H1 (cell line): ENCODE results near the gene THRB. TPM values are rescaled to one million over a fixed set of nuclear protein-coding genes. Genes with fewer than 3 reads are reported as not detected.
A peak's percentile ranks its signal among the peaks of the same experiment; 100 is the strongest.

ENCODE experiments used
- CTCF ChIA-PET: fragments of 300-600 bp; sonication (Branson Sonifier 250); formaldehyde crosslinking; loops from one replicate; lab custom pipeline; 2021; ENCODE audit not compliant: partially characterized antibody; lab: Charles Lee
- POLR2A ChIA-PET: fragments of 300-600 bp; sonication (Branson Sonifier 250); formaldehyde crosslinking; loops from one replicate; lab custom pipeline; 2021; ENCODE audit warnings: inconsistent platforms; ENCODE audit not compliant: partially characterized antibody; lab: Charles Lee
- DNase-seq, 2 experiments: peaks; one replicate each; pipeline versions ENCODE4 v3.0.0 to v3.0.0-alpha.2; 2010 to 2022; ENCODE audit warnings: low spot score in 2 of 2, low read depth in 1 of 2, mixed read lengths in 1 of 2
- FAIRE-seq: peaks from 2 replicates; lab custom pipeline; 2011; peaks lifted over from hg19 to GRCh38; lab: Jason Lieb, UNC
- H2AFZ ChIP-seq: 2 replicates; pipeline ENCODE4 v1.8.1; 2012; ENCODE audit warnings: low read length, inconsistent platforms
- H2AK5ac ChIP-seq: 2 replicates; pipeline ENCODE4 v1.6.1; 2013; ENCODE audit warnings: low read depth, low read length
- H2BK120ac ChIP-seq: replicated peaks from 2 replicates; pipeline ENCODE3; 2013; ENCODE audit warnings: low read depth, low read length, inconsistent platforms
- H2BK12ac ChIP-seq: 2 replicates; pipeline ENCODE4 v1.6.1; 2013; ENCODE audit warnings: low read depth, low read length
- H2BK15ac ChIP-seq: 2 replicates; pipeline ENCODE4 v1.6.1; 2013; ENCODE audit warnings: low read length
- H2BK20ac ChIP-seq: 2 replicates; pipeline ENCODE4 v1.6.1; 2013; ENCODE audit warnings: low read length
- H2BK5ac ChIP-seq: 2 replicates; pipeline ENCODE4 v1.6.1; 2013; ENCODE audit warnings: low read depth, low read length
- H3K14ac ChIP-seq: 2 replicates; pipeline ENCODE4 v1.6.1; 2013; ENCODE audit warnings: inconsistent platforms; ENCODE audit not compliant: insufficient read length
- H3K18ac ChIP-seq: 2 replicates; pipeline ENCODE4 v1.6.1; 2013; ENCODE audit warnings: low read length; ENCODE audit errors: extremely low read depth
- H3K23ac ChIP-seq: 2 replicates; pipeline ENCODE4 v1.6.1; 2013; ENCODE audit warnings: inconsistent platforms; ENCODE audit not compliant: insufficient read length
- H3K23me2 ChIP-seq: 2 replicates; pipeline ENCODE4 v1.6.1; 2013; ENCODE audit warnings: low read depth, low read length
- H3K27ac ChIP-seq: 2 replicates; pipeline ENCODE4 v1.6.1; 2011; ENCODE audit warnings: low read depth, low read length, inconsistent platforms
- H3K27me3 ChIP-seq, 4 experiments: replicated peaks in 1 of 4; 1 replicate in 1 of 4; 2 replicates in 3 of 4; pipeline versions ENCODE4 v1.6.1 to v1.8.1; 2011 to 2013; ENCODE audit warnings: low read length in 3 of 4, mild to moderate bottlenecking in 3 of 4, inconsistent platforms in 2 of 4, mixed read lengths in 2 of 4, moderate library complexity in 1 of 4; ENCODE audit not compliant: control insufficient read depth in 3 of 4, insufficient read depth in 3 of 4; ENCODE audit errors: extremely low read depth in 1 of 4
- H3K36me3 ChIP-seq, 4 experiments: 2 replicates each; pipeline versions ENCODE4 v1.6.1 to v1.8.1; 2011 to 2013; ENCODE audit warnings: mild to moderate bottlenecking in 4 of 4, low read length in 3 of 4, moderate library complexity in 2 of 4, control low read depth in 1 of 4, inconsistent platforms in 1 of 4; ENCODE audit not compliant: insufficient read depth in 4 of 4, control insufficient read depth in 2 of 4
- H3K4ac ChIP-seq: replicated peaks from 2 replicates; pipeline ENCODE3; 2013; ENCODE audit warnings: low read length, low read depth, mixed read lengths, inconsistent platforms; ENCODE audit not compliant: insufficient read length
- H3K4me1 ChIP-seq, 4 experiments: replicated peaks in 1 of 4; 1 replicate in 1 of 4; 2 replicates in 3 of 4; pipeline versions ENCODE4 v1.6.1 to v1.8.1; 2011 to 2013; ENCODE audit warnings: low read length in 3 of 4, inconsistent platforms in 2 of 4, mixed read lengths in 1 of 4; ENCODE audit not compliant: insufficient read depth in 4 of 4, control insufficient read depth in 3 of 4
- H3K4me2 ChIP-seq, 2 experiments: 2 replicates each; pipeline versions ENCODE4 v1.6.1 to v1.8.1; 2011 to 2013; ENCODE audit warnings: low read depth in 2 of 2, low read length in 2 of 2, control low read depth in 1 of 2, inconsistent platforms in 1 of 2, mild to moderate bottlenecking in 1 of 2; ENCODE audit not compliant: insufficient read depth in 1 of 2
- H3K4me3 ChIP-seq, 4 experiments: fragments of 200-600, 300-600 bp in 1 of 4; sonication (generic), shearing (Covaris generic), sonication (Bioruptor Twin) in 1 of 4; 2 replicates each; pipeline versions ENCODE4 v1.5.1 to v1.8.1; 2011 to 2016; ENCODE audit warnings: low read length in 4 of 4, low read depth in 3 of 4, control low read depth in 2 of 4, inconsistent platforms in 2 of 4, mild to moderate bottlenecking in 2 of 4, mixed read lengths in 1 of 4, moderate library complexity in 1 of 4; ENCODE audit not compliant: insufficient read depth in 2 of 4; ENCODE audit errors: extremely low read depth in 1 of 4
- H3K56ac ChIP-seq: replicated peaks from 2 replicates; pipeline ENCODE3; 2013; ENCODE audit warnings: low read depth, mild to moderate bottlenecking, mixed read lengths, low read length, inconsistent platforms; ENCODE audit not compliant: insufficient read length
- H3K79me1 ChIP-seq: 2 replicates; pipeline ENCODE4 v1.6.1; 2013; ENCODE audit warnings: low read depth, low read length, control low read depth
- H3K79me2 ChIP-seq, 2 experiments: 2 replicates each; pipeline versions ENCODE4 v1.6.1 to v1.8.1; 2012 to 2013; ENCODE audit warnings: low read length in 2 of 2, mild to moderate bottlenecking in 2 of 2, inconsistent platforms in 1 of 2; ENCODE audit not compliant: insufficient read depth in 2 of 2, control insufficient read depth in 1 of 2
- H3K9ac ChIP-seq, 4 experiments: replicated peaks in 1 of 4; 1 replicate in 1 of 4; 2 replicates in 3 of 4; pipeline versions ENCODE4 v1.6.1 to v1.8.1; 2011 to 2013; ENCODE audit warnings: low read depth in 3 of 4, low read length in 3 of 4, control low read depth in 2 of 4, mild to moderate bottlenecking in 2 of 4, moderate library complexity in 2 of 4, inconsistent platforms in 1 of 4; ENCODE audit errors: extremely low read depth in 1 of 4
- H3K9me3 ChIP-seq, 2 experiments: 2 replicates each; pipeline versions ENCODE4 v1.6.1 to v1.8.1; 2012 to 2013; ENCODE audit warnings: mild to moderate bottlenecking in 2 of 2, moderate library complexity in 2 of 2, control low read depth in 1 of 2, inconsistent platforms in 1 of 2, low read depth in 1 of 2, low read length in 1 of 2, mixed read lengths in 1 of 2; ENCODE audit not compliant: insufficient read depth in 2 of 2
- H4K20me1 ChIP-seq, 2 experiments: replicated peaks in 1 of 2; 2 replicates each; pipeline versions ENCODE3 to v1.8.1; 2011 to 2013; ENCODE audit warnings: inconsistent platforms in 2 of 2, low read length in 2 of 2, mild to moderate bottlenecking in 1 of 2; ENCODE audit not compliant: insufficient read depth in 2 of 2, control insufficient read depth in 1 of 2
- H4K5ac ChIP-seq: 2 replicates; pipeline ENCODE4 v1.6.1; 2013; ENCODE audit warnings: low read length, low read depth, mixed read lengths, inconsistent platforms; ENCODE audit not compliant: insufficient read length
- H4K8ac ChIP-seq: 2 replicates; pipeline ENCODE4 v1.8.0; 2013; ENCODE audit warnings: mild to moderate bottlenecking, moderate library complexity, low read length, inconsistent platforms; ENCODE audit not compliant: insufficient read depth; ENCODE audit errors: extremely low read depth
- H4K91ac ChIP-seq: replicated peaks from 2 replicates; pipeline ENCODE3; 2013; ENCODE audit warnings: low read length, mixed read lengths, inconsistent platforms; ENCODE audit not compliant: insufficient read length
- CHD2 ChIP-seq: IDR thresholded peaks from 2 replicates; pipeline ENCODE4 v1.6.1; 2012; ENCODE audit warnings: low read length, improper control_type of control experiment
- EP300 ChIP-seq, 2 experiments: IDR thresholded peaks; 1 replicate in 1 of 2; 2 replicates in 1 of 2; pipeline ENCODE4 v1.6.1; 2011 to 2012; ENCODE audit warnings: low read depth in 2 of 2, low read length in 2 of 2, mild to moderate bottlenecking in 2 of 2, borderline replicate concordance in 1 of 2, inconsistent platforms in 1 of 2, moderate library complexity in 1 of 2
- GABPA ChIP-seq: IDR thresholded peaks from 2 replicates; pipeline ENCODE4 v1.6.1; 2011; ENCODE audit warnings: mild to moderate bottlenecking, low read length, moderate library complexity, borderline replicate concordance; ENCODE audit not compliant: insufficient read depth
- GTF2F1 ChIP-seq: IDR thresholded peaks from 2 replicates; pipeline ENCODE4 v1.6.1; 2012; ENCODE audit warnings: low read depth, low read length, improper control_type of control experiment, borderline replicate concordance
- JUND ChIP-seq: IDR thresholded peaks from 2 replicates; pipeline ENCODE4 v1.6.1; 2011; ENCODE audit warnings: mild to moderate bottlenecking, improper control_type of control experiment, low read length
- POLR2AphosphoS5 ChIP-seq: IDR thresholded peaks from 2 replicates; pipeline ENCODE4 v1.6.1; 2011; ENCODE audit warnings: low read depth, low read length
- SIX5 ChIP-seq: IDR thresholded peaks from 2 replicates; pipeline ENCODE4 v1.6.1; 2011; ENCODE audit warnings: mild to moderate bottlenecking, low read depth, low read length
- TEAD4 ChIP-seq: IDR thresholded peaks from 2 replicates; pipeline ENCODE4 v1.6.1; 2012; ENCODE audit warnings: low read depth, low read length, inconsistent platforms, mixed read lengths
- WGBS, 2 experiments: shearing (Covaris generic) in 1 of 2; methylation state at CpG; one replicate each; pipeline versions ENCODE4 v1.1.6 to v1.1.7; 2013 to 2015; ENCODE audit warnings: low lambda C conversion rate in 2 of 2, mixed read lengths in 2 of 2, inconsistent platforms in 1 of 2, low coverage in 1 of 2, missing lambda C conversion rate in 1 of 2; ENCODE audit not compliant: insufficient replicate concordance in 2 of 2, insufficient coverage in 1 of 2, insufficient read length in 1 of 2; ENCODE audit errors: extremely low coverage in 1 of 2, missing lambda C conversion rate in 1 of 2; 5-methylcytosine and 5-hydroxymethylcytosine counted together
- polyA plus RNA-seq, 7 experiments: library from polyadenylated mRNA; depleted of rRNA in 3 of 7; stranded (reverse) in 5 of 7; unstranded in 2 of 7; fragments of >200 nt in 5 of 7; fragments of 200-250 nt in 2 of 7; gene quantifications; 1 replicate in 5 of 7; 2 replicates in 1 of 7; 4 replicates in 1 of 7; pipeline versions ENCODE4 v1.2.1 to v1.2.3, GENCODE V29; 2011 to 2013; ENCODE audit warnings: missing spikeins in 2 of 7, mixed read lengths in 2 of 7
- total RNA-seq: library from RNA; stranded (reverse); fragmentation: NEBNext Ultra II Directional; extraction: Animal tissue kit (Norgen Biotek cat#: 25700); gene quantifications from 2 replicates; pipeline ENCODE4 v1.2.1, GENCODE V29; 2021
- TF ChIP-seq, protein P1 (sequence below), 3 experiments: IDR thresholded peaks; 1 replicate in 2 of 3; 2 replicates in 1 of 3; pipeline versions ENCODE4 v1.5.1 to v1.6.1; 2011; ENCODE audit warnings: low read length in 3 of 3, mild to moderate bottlenecking in 3 of 3, inconsistent platforms in 2 of 3, low read depth in 1 of 3, moderate library complexity in 1 of 3; ENCODE audit not compliant: insufficient read depth in 1 of 3; ENCODE audit errors: control extremely low read depth in 1 of 3

THRB gene
- total and polyA plus RNA-seq, 2 of the 8 experiments (the other 6 are each of a cell fraction or from before 2014, with no cell fraction given), result 0.98 to 3.9 TPM

DNA sequence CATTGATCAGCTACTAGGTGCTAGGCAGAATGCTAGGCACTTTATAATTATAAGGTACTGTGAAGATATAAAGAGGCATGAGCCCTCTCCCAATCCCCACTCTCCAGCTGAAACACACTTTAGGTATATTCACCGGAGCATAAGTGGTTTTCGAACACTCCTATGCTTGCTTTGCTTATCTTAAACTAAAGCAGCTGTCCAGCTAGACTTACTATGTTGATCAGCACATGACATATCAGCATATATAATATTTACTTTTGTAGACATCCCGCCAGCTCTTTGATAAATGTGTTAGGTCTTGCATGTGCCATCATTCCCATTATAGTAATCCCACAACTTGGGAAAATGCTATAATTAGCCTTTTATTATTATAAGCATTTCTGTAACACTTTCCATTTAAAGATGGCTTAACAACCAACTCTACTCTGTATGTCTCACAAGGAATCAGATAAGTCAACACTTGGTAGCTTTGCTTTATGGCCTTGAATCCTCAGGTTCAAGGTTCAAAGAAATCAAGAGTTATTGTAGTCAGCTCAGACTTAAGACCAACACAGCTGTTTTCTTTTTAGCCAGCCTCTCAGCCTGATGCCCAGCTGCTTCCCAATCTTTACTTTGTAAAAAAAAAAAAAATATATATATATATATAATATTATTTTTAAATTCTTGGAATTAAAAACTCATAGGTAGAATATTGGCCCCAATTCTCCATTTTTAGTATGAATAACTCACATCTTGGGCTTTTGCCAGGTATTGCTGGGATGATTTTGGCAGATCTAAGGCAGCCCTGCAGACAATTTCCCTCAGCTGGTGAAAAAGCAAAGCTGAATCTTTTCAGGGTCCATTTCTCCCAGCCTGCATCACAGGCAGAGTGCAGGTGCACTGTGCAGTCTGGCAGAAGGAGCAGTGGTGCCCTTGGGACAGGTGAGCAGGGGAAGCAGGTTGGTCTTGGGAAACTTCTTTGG, 104.2 kb downstream of the THRB start:
- H4K20me1 ChIP-seq, result no peaks in the 10 kb centered on the region
- peaks cover 0 to 6% (median 1%) of the 10 kb centered on the region in 4 experiments; a peak in 3 of 7 replicates for H3K4me1 ChIP-seq
- H3K9me3 ChIP-seq, result no peaks in the 10 kb centered on the region
- 0 out of 4 replicates have a peak overlapping the region, but pooled peaks of 1 of the 2 experiments have one; percentile 33 for H3K4me2 ChIP-seq
- H2BK15ac ChIP-seq, result no peak overlapping the region
- H3K79me1 ChIP-seq, result no peaks in the 10 kb centered on the region
- ChIA-PET CTCF (interaction anchor here (0.6 to 1.8 kb wide), 3 partner anchors 9 to 202 kb away, joined by 3 to 4 read pairs (median 3); no protein-coding TSS in a partner anchor), POLR2A (interaction anchor here (0.8 kb wide), 1 partner anchor 26 kb away, joined by 3 read pairs; no protein-coding TSS in a partner anchor)
- DNase-seq (no peak), FAIRE-seq (no peak)
- H4K8ac ChIP-seq, result no peak overlapping the region
- no peak overlapping the region for H2AK5ac ChIP-seq
- H3K27ac ChIP-seq, result no peak overlapping the region
- no peak overlapping the region for H2AFZ ChIP-seq
- H3K36me3 ChIP-seq, result no peaks in the 10 kb centered on the region
- no peak overlapping the region for H3K14ac ChIP-seq
- H3K4me3 ChIP-seq, result no peak overlapping the region
- H3K18ac ChIP-seq, result no peak overlapping the region
- no peaks in the 10 kb centered on the region for H3K79me2 ChIP-seq
- no peak overlapping the region for H2BK12ac ChIP-seq
- H3K4ac ChIP-seq, result no peak overlapping the region
- WGBS, 2 experiments, result 88% methylated on average over 3 of the region's 3 CpGs; no CpG with 5 or more reads in 1 of the 2 experiments
- peaks cover 0 to 4% (median 1%) of the 10 kb centered on the region in 4 experiments; a peak in 4 of 7 replicates for H3K27me3 ChIP-seq
- H2BK5ac ChIP-seq, result no peak overlapping the region
- no peaks in the 10 kb centered on the region for H3K23me2 ChIP-seq
- no peak overlapping the region for H3K9ac ChIP-seq
- H4K91ac ChIP-seq, result peak overlapping the region; percentile 30
- no peak overlapping the region for H2BK120ac ChIP-seq
- H3K23ac ChIP-seq, result no peak overlapping the region
- no peak overlapping the region for H3K56ac ChIP-seq
- no peak overlapping the region for H4K5ac ChIP-seq
- H2BK20ac ChIP-seq, result no peak overlapping the region
- TF ChIP-seq GABPA, result no peak
- TF ChIP-seq, protein P1, sequence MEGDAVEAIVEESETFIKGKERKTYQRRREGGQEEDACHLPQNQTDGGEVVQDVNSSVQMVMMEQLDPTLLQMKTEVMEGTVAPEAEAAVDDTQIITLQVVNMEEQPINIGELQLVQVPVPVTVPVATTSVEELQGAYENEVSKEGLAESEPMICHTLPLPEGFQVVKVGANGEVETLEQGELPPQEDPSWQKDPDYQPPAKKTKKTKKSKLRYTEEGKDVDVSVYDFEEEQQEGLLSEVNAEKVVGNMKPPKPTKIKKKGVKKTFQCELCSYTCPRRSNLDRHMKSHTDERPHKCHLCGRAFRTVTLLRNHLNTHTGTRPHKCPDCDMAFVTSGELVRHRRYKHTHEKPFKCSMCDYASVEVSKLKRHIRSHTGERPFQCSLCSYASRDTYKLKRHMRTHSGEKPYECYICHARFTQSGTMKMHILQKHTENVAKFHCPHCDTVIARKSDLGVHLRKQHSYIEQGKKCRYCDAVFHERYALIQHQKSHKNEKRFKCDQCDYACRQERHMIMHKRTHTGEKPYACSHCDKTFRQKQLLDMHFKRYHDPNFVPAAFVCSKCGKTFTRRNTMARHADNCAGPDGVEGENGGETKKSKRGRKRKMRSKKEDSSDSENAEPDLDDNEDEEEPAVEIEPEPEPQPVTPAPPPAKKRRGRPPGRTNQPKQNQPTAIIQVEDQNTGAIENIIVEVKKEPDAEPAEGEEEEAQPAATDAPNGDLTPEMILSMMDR (IDR thresholded peaks at IDR 0.05; ENCODE audit: control extremely low read depth in 1 of 3, insufficient read depth in 1 of 3, low read depth in 1 of 3, low read length in 3 of 3), result no peak
- no peak for TF ChIP-seq POLR2AphosphoS5
- no peak for TF ChIP-seq GTF2F1
- no peak for TF ChIP-seq JUND
- TF ChIP-seq TEAD4, result no peak
- no peak for TF ChIP-seq CHD2
- TF ChIP-seq SIX5, result no peak
- TF ChIP-seq EP300 (IDR thresholded peaks at IDR 0.05; ENCODE audit: borderline replicate concordance in 1 of 2, low read depth in 2 of 2, low read length in 2 of 2), result no peak
